COLO668 (cell line): ENCODE results near the gene GJA4.
"Not testable (repeated sequence)": the region's sequence is repeated elsewhere in the genome, so short reads cannot be mapped to it uniquely, and the experiment has no call there.

Experiments used
- DNase-seq: peaks from one replicate; lab custom pipeline; 2025; ENCODE audit not compliant: unreplicated experiment; lab: John Stamatoyannopoulos, UW

The GJA4 gene

DNA sequence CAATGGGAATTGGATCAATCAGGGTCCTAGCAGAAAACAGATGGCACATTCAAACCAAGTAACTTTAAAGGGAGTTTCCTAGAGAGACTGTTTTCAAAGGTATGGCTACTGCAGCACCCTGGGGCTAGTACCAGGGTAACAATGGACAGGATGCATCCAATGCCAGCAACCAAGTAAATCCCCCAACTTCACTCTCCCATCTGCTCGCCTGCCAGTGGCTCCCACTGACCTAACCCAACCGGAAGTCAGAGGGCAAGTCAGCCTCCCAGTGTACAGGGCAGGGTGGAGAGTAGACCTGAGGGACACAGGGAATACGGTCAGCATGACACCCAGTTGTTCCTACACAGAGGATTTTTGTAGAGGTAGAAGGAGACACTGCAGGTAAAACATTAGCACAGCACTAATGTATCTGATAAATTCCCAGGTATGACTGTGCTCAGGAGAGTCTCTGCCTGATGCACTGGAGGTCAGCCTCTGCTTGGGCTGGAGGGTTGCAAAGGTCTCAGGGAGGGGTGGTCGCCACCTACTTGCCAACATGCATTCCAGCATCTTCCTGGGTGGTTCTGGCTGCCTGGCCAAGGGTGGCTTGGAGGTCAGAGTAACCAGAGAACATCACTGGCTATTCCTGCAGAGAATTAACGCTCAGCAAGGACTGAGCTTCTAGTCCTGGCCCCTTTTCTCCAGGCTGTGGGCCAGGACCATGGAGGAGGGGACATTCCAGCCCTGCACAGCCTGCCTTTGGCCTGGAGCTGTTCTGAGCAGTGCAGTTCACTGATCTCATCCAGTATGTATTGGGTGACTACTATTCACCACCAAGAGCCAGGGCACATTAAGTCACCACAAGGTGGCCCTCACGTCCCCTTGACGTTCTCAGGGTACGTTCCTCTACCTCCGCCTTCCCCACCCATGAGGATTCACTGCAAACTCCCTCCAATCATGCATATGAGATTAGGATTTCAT, 5.1 kb upstream of the GJA4 start:
- peak; percentile 59 for DNase-seq

DNA sequence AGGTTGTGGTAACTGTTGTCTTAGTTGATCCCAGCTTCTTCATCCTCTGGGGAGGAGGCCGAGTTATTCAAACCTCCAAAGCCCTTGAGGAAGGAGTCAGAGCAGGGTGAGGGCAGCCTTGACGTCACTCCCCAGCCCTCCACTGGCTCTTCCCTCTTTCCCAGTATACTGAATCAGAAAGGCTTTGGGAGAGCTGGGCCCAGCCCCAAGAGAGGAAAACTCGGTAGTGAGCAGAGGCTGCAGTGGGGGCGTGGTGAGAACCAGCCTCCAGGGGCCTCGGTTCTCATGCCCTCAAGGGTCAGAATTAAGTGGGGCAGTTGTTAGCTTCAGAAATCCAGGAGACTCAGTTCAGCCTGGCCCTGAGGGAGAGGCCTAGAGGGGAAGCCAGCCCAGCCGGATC, 1.8 kb upstream of the GJA4 start:
- DNase-seq = no peak

DNA sequence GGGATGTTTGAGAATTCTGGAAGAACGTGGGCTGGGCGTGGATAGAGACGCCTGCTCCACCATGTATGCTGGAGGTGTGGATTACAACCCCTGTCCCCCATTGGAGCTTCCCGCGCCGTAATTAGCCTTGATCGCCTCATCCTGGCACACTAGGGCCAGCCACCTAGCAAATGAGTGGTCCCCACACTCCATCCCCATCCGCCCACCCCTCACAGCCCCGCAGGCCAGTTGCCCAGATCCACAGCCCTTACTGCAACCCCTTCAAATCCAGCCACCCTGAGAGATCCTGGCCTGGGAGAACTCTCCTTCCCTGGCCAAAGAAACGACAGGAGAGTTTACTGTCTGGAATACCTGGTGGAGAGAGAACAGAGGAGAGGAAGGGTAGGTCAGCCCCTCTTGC, 375 bp upstream of the GJA4 start:
- no peak for DNase-seq

DNA sequence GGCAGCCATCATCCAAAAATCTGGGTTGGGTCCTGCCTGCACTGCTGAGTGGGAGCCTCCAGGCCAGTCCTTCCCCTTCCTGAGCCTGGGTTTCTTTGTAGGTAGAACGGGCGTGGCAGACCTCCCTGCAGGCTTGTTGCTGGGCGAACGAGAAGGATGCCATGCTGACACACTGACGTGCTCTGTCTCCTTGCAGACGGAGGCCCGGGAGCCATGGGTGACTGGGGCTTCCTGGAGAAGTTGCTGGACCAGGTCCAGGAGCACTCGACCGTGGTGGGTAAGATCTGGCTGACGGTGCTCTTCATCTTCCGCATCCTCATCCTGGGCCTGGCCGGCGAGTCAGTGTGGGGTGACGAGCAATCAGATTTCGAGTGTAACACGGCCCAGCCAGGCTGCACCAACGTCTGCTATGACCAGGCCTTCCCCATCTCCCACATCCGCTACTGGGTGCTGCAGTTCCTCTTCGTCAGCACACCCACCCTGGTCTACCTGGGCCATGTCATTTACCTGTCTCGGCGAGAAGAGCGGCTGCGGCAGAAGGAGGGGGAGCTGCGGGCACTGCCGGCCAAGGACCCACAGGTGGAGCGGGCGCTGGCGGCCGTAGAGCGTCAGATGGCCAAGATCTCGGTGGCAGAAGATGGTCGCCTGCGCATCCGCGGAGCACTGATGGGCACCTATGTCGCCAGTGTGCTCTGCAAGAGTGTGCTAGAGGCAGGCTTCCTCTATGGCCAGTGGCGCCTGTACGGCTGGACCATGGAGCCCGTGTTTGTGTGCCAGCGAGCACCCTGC, 1.4 kb downstream of the GJA4 start:
- no peak for DNase-seq

DNA sequence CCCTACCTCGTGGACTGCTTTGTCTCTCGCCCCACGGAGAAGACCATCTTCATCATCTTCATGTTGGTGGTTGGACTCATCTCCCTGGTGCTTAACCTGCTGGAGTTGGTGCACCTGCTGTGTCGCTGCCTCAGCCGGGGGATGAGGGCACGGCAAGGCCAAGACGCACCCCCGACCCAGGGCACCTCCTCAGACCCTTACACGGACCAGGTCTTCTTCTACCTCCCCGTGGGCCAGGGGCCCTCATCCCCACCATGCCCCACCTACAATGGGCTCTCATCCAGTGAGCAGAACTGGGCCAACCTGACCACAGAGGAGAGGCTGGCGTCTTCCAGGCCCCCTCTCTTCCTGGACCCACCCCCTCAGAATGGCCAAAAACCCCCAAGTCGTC, 2.0 kb downstream of the GJA4 start:
- no peak for DNase-seq

DNA sequence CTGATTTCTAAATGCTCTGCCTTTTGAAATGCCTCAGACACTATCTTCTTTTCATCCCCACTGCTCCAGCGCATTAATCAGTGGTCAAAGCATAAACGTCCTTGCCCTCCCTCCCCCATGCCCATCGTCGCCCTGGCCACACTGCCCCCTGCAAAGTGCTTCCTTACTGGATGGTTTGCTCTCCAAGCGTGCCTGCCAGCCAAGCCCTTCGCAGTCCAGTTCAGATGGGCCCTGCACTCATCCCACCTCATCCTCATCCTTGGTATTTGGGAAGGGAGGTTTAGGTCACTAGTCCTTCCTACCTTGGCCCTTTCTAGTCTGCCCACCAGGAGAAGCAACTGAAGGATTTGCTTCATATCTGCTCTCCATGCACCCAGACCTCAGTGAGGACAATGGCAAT, 3.1 kb downstream of the GJA4 start:
- no peak for DNase-seq

DNA sequence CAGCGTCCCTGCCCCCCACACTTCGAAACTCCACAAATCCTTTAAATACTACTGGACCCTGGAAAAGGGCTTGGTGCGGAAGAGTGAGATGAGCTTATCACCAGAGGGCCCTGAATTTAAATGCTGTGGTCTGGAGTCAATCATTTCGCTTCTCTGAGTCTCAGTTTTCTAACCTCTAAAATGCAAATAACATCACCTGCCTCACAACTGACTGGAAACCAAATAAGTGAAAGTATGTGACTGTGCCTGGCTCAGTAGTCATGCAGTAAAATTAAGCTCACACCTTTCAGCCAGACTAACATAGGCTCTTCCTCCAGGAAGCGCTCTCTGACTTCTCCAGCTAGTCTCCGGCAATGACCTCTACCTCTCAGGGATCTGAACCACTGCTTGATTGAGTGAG, 4.2 kb downstream of the GJA4 start:
- no peak for DNase-seq

DNA sequence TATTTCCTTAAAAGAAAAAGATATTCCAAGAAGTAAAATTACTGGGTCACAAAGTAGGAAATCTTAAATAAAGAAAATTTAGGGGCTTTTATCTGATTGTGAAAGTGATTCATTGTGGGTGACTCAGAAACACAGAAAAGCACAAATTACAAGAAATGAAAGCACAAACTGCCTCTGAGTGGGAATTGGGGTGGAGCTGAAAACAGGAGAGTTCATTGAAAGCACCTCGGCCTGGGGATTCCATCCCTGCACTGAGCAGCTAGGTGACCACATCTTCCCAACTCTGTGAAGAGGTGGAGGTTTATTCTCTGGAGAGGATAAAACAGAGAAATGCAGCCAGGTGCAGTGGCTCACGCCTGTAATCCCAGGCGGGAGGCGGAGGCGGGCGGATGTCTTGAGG, 7.4 kb downstream of the GJA4 start:
- DNase-seq = no peak

DNA sequence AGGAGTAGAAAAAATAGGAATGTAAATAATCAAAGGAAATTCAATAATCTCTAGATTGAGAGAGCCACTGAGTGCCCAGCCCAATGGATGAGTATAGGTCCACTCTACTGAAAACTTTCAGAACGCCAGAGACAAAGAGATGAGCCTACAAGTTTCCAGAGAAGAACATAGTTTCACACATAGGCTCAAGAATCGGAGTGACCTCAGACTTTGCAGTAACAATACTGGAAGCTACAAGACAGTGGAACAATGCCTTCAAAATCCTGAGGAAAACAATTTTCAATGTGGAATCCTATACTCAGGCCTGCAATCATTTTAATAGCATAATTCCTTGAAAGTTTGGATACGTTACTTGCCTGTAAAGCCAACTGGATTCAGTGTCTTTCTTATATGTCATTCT, 11.0 kb downstream of the GJA4 start:
- DNase-seq = no peak

DNA sequence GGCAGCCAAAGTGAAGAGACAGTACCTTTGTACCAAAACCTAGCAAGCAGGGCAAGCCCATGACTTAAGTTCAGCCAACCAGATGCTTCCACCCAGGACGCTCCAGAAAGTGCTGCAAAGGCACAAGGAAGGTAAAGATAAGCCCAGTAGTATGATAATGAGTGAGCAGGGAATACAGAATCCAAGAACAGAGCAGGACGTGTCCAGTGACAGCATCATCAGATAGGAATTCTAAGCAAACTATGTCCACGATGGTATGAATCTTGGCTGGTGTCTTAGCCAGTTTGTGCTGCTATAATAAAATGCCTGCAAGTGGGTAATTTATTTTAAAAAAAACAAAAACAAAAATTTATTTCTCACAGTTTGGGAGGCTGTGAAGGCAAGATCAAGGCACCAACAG, 13.6 kb downstream of the GJA4 start:
- DNase-seq = no peak

DNA sequence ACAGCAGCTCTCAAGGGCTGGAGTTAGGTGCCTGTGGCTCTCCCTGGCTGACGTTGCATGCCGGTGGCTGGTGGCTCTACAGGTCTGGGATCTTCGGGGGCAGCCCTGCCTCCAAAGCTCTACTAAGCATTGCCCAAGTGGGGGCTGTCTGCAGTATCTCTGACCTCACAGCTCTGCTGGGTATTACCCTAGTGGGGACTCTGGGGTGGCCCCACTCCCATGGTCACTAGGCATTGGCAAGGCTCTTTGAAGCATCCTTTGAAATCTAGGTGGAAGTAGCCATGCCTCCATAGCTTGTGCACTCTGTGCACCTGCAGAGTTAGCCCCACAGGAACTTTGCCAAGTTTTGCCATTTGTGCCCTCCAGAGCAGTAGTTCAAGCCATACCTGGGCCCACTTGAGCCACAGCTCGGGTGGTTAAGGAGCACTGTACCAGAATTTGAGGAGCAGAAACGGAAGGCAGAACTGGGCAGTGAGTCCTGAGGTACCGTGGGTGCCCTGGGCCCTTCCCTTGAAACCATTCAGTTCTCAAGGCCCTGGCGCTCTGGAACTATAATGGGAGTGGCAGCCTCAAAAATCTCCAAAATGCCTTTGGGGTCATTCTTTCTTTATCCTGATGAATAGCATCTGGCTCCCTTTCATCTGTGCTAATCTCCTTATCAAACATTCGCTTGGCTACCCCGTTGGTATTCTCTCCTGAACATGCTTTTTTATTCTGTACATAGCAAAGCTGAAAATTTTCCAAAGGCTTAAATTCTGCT, 15.4 kb downstream of the GJA4 start:
- no peak for DNase-seq

DNA sequence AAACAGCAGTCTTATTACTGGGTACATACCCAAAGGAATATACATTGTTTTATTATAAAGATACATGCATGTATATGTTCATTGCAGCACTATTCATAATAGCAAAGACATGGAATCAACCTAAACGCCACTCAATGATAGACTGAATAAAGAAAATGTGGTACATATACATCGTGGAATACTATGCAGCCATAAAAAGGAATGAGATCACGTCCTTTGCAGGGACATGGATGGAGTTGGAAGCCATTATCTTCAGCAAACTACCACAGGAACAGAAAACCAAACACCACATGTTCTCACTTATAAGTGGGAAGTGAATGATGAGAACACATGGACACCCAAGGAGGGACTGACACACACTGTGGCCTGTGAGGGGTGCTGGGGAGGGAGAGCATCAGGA, 18.0 kb downstream of the GJA4 start:
- not testable (repeated sequence) for DNase-seq

DNA sequence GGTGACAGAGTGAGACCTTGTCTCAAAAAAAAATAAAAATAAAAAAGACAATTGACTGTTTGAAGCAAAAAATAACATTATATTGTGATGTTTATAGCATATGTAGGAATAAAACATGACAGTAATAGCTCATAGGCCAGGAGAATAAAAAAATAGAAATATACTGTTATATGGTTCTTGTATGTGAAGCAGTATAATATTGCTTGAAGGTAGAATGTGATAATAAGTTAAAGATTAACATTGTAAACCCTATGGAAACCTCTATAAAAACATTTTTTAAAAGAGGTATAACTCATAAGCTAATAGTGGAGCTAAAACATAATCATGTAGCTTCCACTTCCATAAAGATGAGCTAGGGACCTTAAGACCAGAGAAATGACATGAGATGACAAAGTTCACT, 23.5 kb downstream of the GJA4 start:
- DNase-seq = no peak

DNA sequence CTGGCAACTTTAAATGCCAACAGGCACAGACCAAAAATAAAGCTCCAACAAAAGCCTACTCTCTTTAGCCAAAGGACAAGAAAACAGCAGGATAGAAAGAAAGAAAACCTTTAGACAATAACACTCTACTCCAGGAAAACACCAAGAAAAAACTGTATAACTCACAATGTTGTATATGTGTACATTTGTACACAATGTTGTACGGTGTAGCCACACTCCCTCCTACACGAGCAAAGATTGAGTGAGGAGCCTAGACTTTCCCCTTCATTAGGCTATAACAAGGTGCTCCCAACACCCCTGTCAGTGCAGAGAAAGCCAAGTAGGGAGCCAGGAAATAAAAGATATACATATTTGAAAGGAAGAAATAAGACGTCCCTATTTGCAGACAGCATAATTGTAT, 24.0 kb downstream of the GJA4 start:
- no peak for DNase-seq

DNA sequence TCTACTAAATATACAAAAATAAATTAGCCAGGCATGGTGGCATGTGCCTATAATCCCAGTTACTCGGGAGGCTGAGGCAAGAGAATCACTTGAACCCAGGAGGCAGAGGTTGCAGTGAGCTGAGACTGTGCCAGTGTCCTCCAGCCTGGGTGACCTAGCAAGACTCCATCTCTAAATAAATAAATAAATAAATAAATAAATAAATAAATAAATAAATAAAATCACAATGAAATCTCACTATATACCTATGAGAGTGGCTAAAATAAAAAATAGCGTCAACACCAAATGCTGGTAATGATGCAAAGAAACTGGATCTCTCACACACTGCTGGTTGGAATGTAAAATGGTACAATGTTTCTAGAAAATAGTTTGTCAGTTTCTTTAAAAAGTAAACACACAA, 26.1 kb downstream of the GJA4 start:
- DNase-seq = not testable (repeated sequence)

DNA sequence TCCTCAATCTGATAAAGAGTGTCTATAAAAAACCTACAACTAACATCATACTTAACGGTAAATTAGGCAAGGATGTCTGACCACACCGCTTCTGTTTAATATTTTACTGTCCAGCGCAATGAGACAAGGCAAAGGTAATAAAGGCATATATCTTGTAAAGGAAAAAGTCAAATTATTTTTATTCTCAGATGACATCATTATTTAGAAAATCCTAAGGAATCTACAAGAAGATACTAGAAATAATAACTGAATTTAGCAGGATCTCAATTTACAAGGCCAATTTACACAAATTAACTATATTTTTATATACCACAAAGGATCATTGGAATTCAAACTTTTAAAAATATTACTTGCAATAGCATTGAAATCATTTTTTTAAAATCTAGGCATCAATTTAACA, 29.4 kb downstream of the GJA4 start:
- no peak for DNase-seq

DNA sequence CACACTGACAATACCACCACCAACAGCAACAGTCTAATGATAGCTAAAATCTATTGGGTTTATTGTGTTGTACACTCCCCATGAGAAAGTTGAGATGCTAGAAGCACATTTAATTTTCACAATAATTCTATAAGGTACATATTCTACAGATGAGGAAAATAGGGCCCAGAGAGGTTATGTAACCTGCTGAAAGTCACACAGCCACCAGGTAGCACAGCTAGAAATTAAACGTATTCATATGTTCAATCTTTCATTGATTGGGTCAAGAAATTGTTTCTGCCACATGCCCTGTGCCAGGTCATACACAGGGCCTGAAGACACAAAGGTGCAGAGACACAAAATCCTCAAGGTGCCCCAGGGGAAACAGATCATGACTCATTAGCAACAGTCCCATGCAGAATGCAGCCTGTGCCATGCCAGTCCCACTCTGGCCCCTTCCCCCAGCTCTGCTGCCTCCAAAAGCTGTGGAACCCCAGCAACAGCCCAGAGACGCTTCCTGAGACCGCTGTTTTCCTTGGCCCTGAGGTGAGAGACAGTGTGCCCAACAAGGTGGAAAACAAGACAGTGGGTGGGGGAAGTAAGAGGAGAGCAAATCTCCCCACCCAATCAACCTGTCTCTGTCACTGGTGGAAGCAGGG, 32.1 kb downstream of the GJA4 start:
- DNase-seq = no peak

DNA sequence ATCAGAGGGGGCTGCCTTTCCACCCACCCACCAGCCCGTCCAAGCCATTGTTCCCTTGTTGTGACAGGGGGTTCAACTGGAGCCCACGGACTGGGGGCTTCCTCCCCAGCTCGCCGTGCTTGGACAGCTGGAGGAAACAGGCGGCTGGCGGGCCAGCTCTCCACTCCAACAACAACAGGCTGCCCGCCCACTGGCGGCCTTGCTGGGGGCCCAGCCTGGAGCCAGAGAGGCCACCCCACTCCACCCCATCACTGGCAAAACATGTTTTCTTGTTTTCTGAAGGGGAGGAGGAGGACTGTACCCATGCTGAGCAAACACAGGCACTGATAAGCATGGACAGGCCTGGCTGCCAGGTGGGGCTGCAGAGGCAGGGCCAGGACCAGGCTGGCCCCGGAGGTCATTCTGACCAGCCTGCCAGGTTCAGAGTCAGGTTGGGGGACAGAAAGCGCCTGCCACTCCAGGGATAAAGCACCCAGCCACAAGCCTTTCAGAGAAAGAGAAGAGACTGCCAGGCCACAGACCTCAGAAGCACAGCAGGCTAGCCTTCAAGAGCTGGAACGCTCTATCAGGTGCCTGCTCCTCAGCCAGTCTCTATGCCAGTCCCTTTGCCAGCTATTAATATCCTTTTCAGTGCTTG, 32.8 kb downstream of the GJA4 start:
- peak; percentile 58 for DNase-seq

DNA sequence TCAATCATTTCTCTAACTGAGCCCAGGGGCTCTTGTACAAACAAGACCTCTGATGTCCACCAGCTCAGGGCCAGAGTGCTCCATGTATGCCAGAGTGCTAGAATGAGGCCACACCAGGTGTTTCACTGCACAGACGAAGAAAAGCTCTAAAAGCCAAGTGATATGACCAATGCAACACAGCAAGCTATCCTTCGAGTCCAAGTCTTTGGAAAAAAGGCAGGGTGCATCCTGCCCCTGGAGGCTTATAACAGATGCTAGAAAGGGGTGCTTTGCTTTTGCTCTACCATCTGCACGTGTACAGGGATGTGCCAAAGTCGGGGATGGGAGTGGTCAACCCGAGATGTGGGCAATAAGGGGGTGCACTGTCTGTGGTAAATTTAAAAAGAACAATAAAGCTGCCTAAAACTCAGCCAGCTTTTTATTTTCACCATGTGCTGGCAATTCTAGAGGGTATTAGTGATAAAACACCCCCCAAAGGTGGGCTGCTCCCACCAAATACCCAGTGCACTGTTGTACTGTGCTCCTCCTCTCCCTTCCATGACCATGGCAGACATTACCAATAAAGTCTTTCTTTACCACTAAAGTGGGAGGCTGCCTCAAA, 34.6 kb downstream of the GJA4 start:
- DNase-seq = no peak

DNA sequence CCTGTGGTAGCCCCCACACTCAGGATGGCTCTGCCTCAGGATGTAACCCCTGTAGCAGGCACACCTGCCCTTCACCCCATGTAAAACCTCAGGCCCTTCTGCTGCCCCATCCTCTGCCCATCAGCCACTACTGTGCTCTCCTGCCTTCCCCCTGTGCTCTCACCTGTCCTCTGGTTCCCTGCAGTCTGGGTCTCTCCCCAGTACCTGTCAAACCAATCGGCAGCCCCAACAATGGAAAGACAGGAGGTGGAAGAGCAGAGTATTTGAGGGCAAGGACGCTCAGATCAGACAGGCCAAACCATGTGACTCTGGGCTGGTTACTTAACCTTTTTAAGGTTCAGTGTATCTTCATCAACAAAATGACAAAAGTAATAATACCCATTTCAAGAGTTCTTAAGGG, 35.8 kb downstream of the GJA4 start:
- DNase-seq = no peak
